K562 (cell line): ENCODE data around the gene OGDH. TPM values are rescaled to one million over a fixed set of nuclear protein-coding genes. Genes with fewer than 3 reads are reported as not detected.

ENCODE experiments used
- ARID2 ChIP-seq: fragments of 450-650 bp; IDR thresholded peaks from 2 replicates; pipeline ENCODE4 v1.6.1; 2017; ENCODE audit warnings: antibody characterized with exemption, mild to moderate bottlenecking
- CTBP1 ChIP-seq: fragments of 450-650 bp; IDR thresholded peaks from 2 replicates; pipeline ENCODE4 v1.6.1; 2016; ENCODE audit warnings: borderline replicate concordance
- FOXJ3 ChIP-seq: sonication (generic); formaldehyde crosslinking; IDR thresholded peaks from 2 replicates; pipeline ENCODE4 v1.4.0; 2020; ENCODE audit warnings: mild to moderate bottlenecking, missing genetic modification reagents
- HCFC1 ChIP-seq: IDR thresholded peaks from 2 replicates; pipeline ENCODE4 v1.6.1; 2012; ENCODE audit warnings: low read depth, low read length, improper control_type of control experiment
- JUN ChIP-seq, 2 experiments: sonication (generic) in 1 of 2; formaldehyde crosslinking in 1 of 2; IDR thresholded peaks; 2 replicates each; pipeline versions ENCODE4 v1.6.1 to v1.8.0; 2012 to 2022; ENCODE audit warnings: borderline replicate concordance in 2 of 2, mild to moderate bottlenecking in 2 of 2, improper control_type of control experiment in 1 of 2, low read depth in 1 of 2, low read length in 1 of 2, missing genetic modification reagents in 1 of 2
- LCOR ChIP-seq: sonication (generic); formaldehyde crosslinking; IDR thresholded peaks from 2 replicates; pipeline ENCODE4 v1.8.0; 2022; ENCODE audit warnings: mild to moderate bottlenecking, missing genetic modification reagents
- MBD2 ChIP-seq: sonication (generic); IDR thresholded peaks from 2 replicates; pipeline ENCODE4 v1.6.1; 2016; ENCODE audit warnings: low read depth, borderline replicate concordance
- NCOA6 ChIP-seq: fragments of 450-650 bp; IDR thresholded peaks from 2 replicates; pipeline ENCODE4 v1.6.1; 2017; ENCODE audit warnings: mild to moderate bottlenecking
- PHF21A ChIP-seq: fragments of 450-650 bp; IDR thresholded peaks from 2 replicates; pipeline ENCODE4 v1.6.1; 2017; ENCODE audit warnings: low read depth, borderline replicate concordance
- PPARD ChIP-seq: fragments of 250-450 bp; sonication (Bioruptor Pico); IDR thresholded peaks from 2 replicates; pipeline ENCODE4 v1.8.0; 2022; ENCODE audit warnings: inconsistent platforms, mild to moderate bottlenecking, moderate library complexity
- RB1 ChIP-seq: fragments of 450-650 bp; IDR thresholded peaks from 2 replicates; pipeline ENCODE4 v1.6.1; 2017; ENCODE audit warnings: low read depth, mild to moderate bottlenecking
- RFX1 ChIP-seq: fragments of 450-650 bp; IDR thresholded peaks from 2 replicates; pipeline ENCODE4 v1.6.1; 2016; ENCODE audit warnings: mild to moderate bottlenecking, moderate library complexity
- STAG1 ChIP-seq: sonication (generic); formaldehyde crosslinking; IDR thresholded peaks from 2 replicates; pipeline ENCODE4 v1.5.0; 2020; ENCODE audit warnings: missing genetic modification reagents, borderline replicate concordance
- TRIM24 ChIP-seq, 2 experiments: fragments of 450-650 bp; IDR thresholded peaks; 2 replicates each; pipeline ENCODE4 v1.6.1; 2016
- ZC3H11A ChIP-seq: IDR thresholded peaks from 2 replicates; pipeline ENCODE4 v1.6.1; 2012; ENCODE audit warnings: low read depth, low read length, improper control_type of control experiment
- ZNF23 ChIP-seq: fragments of 250-450 bp; sonication (Bioruptor Pico); IDR thresholded peaks from 2 replicates; pipeline ENCODE4 v1.4.0; 2020; ENCODE audit warnings: mild to moderate bottlenecking
- ZNF583 ChIP-seq: fragments of 250-450 bp; sonication (Bioruptor Pico); IDR thresholded peaks from 2 replicates; pipeline ENCODE4 v1.4.0; 2020
- polyA plus RNA-seq, 8 experiments: library from polyadenylated mRNA; depleted of rRNA in 4 of 8; stranded (reverse) in 5 of 8; unstranded in 3 of 8; fragments of >200 nt; fragmentation: Nextera tagmentation in 2 of 8; fragmentation: Illumina TruSeq in 1 of 8; extraction: Ambion mirVana in 2 of 8; extraction: Trizol in 1 of 8; gene quantifications; 2 replicates each; pipeline versions ENCODE4 v1.2.1 to v1.2.3, GENCODE V29; 2011 to 2014; ENCODE audit warnings: inconsistent platforms in 1 of 8, missing spikeins in 1 of 8
- total RNA-seq, 7 experiments: library from RNA; depleted of rRNA in 6 of 7; stranded (reverse); fragments of >200 nt in 6 of 7; fragmentation: Illumina TruSeq in 2 of 7; extraction: Trizol in 2 of 7; gene quantifications; 2 replicates each; pipeline versions ENCODE4 v1.2.1 to v1.2.3, GENCODE V29; 2011 to 2021; ENCODE audit warnings: low replicate concordance in 1 of 7
- TF ChIP-seq, protein P1 (sequence below), 2 experiments: fragments of 450-650 bp; IDR thresholded peaks; 2 replicates each; pipeline ENCODE4 v1.6.1; 2016
- TF ChIP-seq, protein P2 (sequence below): fragments of 450-650 bp; IDR thresholded peaks from 2 replicates; pipeline ENCODE4 v1.6.1; 2014; ENCODE audit warnings: low read depth, mild to moderate bottlenecking, moderate library complexity, borderline replicate concordance
- TF ChIP-seq, protein P3 (sequence below), 2 experiments: fragments of 450-650 bp in 1 of 2; sonication (generic) in 1 of 2; formaldehyde crosslinking in 1 of 2; IDR thresholded peaks in 1 of 2; conservative IDR thresholded peaks in 1 of 2; 2 replicates each; pipeline versions ENCODE4 v1.6.1 to v1.8.1; 2016 to 2023; ENCODE audit warnings: mild to moderate bottlenecking in 2 of 2, moderate library complexity in 2 of 2, inconsistent platforms in 1 of 2, missing genetic modification reagents in 1 of 2
- TF ChIP-seq, protein P4 (sequence below): sonication (generic); formaldehyde crosslinking; IDR thresholded peaks from 2 replicates; pipeline ENCODE4 v1.8.1; 2023; ENCODE audit warnings: mild to moderate bottlenecking, missing genetic modification reagents

Gene OGDH
- total and polyA plus RNA-seq, 9 of the 15 experiments (the other 6 are each of a cell fraction or from before 2014, with no cell fraction given), result 3.1 to 80.3 (median 23.5) TPM

DNA sequence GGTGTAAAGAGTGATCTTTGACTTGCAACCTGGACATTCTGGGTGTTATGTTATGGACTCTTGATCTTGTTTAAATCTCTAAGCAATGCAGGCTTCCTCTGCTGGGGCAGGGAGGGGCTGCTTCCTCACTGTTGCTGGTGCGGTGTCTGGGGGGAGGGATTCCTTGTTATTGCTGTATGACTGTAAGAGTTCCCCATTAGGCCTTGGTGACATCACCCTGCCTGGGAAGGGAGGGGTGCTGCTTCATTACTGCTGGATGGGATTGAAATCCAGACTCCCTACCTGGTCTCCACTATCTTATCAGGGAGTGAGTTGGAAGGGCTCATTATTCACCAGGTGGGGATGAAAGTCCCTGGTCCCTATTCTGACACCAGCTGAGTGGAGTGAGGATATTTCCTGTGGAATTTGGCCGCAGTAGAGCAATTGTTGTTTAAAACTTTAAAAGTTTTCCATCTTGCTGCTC lies 8.8 kb downstream of the OGDH start (continued):
- TF ChIP-seq NCOA6 (no peak), HCFC1 (no peak), ARID2 (no peak), TRIM24 (IDR thresholded peaks at IDR 0.05) (no peak), ZC3H11A (no peak), ZNF23 (CRISPR knock-in tag) (no peak), PHF21A (no peak), LCOR (CRISPR knock-in tag) (no peak), RB1 (no peak), STAG1 (CRISPR knock-in tag) (no peak), CTBP1 (peak; percentile 74), FOXJ3 (CRISPR knock-in tag) (no peak), PPARD (CRISPR knock-in tag) (no peak), ZNF583 (CRISPR knock-in tag) (no peak), JUN (IDR thresholded peaks at IDR 0.05; ENCODE audit: borderline replicate concordance, low read depth, low read length) (peak; percentile 84), JUN (CRISPR knock-in tag; IDR thresholded peaks at IDR 0.05; ENCODE audit: borderline replicate concordance) (0 out of 2 replicates have a peak, but pooled peaks have one; percentile 34), MBD2 (no peak), RFX1 (no peak)
- TF ChIP-seq, protein P1, sequence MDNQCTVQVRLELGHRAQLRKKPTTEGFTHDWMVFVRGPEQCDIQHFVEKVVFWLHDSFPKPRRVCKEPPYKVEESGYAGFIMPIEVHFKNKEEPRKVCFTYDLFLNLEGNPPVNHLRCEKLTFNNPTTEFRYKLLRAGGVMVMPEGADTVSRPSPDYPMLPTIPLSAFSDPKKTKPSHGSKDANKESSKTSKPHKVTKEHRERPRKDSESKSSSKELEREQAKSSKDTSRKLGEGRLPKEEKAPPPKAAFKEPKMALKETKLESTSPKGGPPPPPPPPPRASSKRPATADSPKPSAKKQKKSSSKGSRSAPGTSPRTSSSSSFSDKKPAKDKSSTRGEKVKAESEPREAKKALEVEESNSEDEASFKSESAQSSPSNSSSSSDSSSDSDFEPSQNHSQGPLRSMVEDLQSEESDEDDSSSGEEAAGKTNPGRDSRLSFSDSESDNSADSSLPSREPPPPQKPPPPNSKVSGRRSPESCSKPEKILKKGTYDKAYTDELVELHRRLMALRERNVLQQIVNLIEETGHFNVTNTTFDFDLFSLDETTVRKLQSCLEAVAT (IDR thresholded peaks at IDR 0.05), result no peak
- TF ChIP-seq, protein P2, sequence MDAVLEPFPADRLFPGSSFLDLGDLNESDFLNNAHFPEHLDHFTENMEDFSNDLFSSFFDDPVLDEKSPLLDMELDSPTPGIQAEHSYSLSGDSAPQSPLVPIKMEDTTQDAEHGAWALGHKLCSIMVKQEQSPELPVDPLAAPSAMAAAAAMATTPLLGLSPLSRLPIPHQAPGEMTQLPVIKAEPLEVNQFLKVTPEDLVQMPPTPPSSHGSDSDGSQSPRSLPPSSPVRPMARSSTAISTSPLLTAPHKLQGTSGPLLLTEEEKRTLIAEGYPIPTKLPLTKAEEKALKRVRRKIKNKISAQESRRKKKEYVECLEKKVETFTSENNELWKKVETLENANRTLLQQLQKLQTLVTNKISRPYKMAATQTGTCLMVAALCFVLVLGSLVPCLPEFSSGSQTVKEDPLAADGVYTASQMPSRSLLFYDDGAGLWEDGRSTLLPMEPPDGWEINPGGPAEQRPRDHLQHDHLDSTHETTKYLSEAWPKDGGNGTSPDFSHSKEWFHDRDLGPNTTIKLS, result no peak
- TF ChIP-seq, protein P3, sequence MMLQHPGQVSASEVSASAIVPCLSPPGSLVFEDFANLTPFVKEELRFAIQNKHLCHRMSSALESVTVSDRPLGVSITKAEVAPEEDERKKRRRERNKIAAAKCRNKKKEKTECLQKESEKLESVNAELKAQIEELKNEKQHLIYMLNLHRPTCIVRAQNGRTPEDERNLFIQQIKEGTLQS (IDR thresholded peaks at IDR 0.05), result peak; percentile 94
- TF ChIP-seq, protein P3 (CRISPR knock-in tag; conservative IDR thresholded peaks at IDR 0.05), result 0 out of 2 replicates have a peak, but pooled peaks have one; percentile 22
- TF ChIP-seq, protein P4, sequence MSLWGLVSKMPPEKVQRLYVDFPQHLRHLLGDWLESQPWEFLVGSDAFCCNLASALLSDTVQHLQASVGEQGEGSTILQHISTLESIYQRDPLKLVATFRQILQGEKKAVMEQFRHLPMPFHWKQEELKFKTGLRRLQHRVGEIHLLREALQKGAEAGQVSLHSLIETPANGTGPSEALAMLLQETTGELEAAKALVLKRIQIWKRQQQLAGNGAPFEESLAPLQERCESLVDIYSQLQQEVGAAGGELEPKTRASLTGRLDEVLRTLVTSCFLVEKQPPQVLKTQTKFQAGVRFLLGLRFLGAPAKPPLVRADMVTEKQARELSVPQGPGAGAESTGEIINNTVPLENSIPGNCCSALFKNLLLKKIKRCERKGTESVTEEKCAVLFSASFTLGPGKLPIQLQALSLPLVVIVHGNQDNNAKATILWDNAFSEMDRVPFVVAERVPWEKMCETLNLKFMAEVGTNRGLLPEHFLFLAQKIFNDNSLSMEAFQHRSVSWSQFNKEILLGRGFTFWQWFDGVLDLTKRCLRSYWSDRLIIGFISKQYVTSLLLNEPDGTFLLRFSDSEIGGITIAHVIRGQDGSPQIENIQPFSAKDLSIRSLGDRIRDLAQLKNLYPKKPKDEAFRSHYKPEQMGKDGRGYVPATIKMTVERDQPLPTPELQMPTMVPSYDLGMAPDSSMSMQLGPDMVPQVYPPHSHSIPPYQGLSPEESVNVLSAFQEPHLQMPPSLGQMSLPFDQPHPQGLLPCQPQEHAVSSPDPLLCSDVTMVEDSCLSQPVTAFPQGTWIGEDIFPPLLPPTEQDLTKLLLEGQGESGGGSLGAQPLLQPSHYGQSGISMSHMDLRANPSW (CRISPR knock-in tag), result no peak
